ENCODE measurements around the gene SEBOX. TPM values are rescaled to one million over a fixed set of nuclear protein-coding genes. Genes with fewer than 3 reads are reported as not detected.
A peak's percentile ranks its signal among the peaks of the same experiment; 100 is the strongest.

Gene SEBOX
- polyA plus RNA-seq, 3 donors, result not detected

DNA sequence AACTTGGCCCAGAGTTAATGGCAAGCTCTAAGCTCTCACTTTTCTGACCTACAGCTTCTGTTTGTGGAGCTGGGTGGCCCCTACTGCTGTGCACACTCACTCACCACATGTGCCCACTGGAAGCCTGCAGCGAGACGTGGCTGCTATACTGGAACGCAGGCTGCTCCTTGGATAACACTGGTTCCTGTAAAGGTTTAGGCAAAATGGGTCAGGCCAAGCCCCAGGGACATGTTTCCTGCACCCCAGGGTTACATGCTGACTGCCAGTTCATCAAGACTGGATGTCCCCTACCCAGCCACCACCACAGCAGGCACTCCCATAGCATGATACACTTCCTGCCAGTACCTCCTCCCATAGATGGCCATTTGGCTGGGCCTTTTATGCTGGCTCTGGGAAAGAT is 16.0 kb downstream of the SEBOX start:
- Histone ChIP-seq H3K4me3 (replicated peaks in 1 of 3; ENCODE audit: low read depth in 2 of 3, low read length in 3 of 3) (no peak overlapping the region), H3K9me3 (replicated peaks in 1 of 2; ENCODE audit: control insufficient read depth in 1 of 2, insufficient read depth in 1 of 2, low read length in 2 of 2) (no peaks in the 10 kb centered on the region), H3K79me2 (ENCODE audit: insufficient read depth, low read length) (no peaks in the 10 kb centered on the region), H3K27me3 (ENCODE audit: control insufficient read depth in 2 of 2, insufficient read depth in 2 of 2, low read length in 2 of 2) (no peaks in the 10 kb centered on the region), H2AFZ (ENCODE audit: insufficient read depth, low read depth, low read length, poor library complexity, severe bottlenecking) (no peak overlapping the region), H3K4me1 (ENCODE audit: control insufficient read depth in 1 of 2, insufficient read depth in 2 of 2, low read length in 2 of 2) (no peaks in the 10 kb centered on the region), H3K36me3 (replicated peaks in 1 of 2; ENCODE audit: control insufficient read depth in 1 of 2, insufficient read depth in 2 of 2, low read length in 2 of 2) (peaks cover 90 to 99% of the 10 kb centered on the region in 2 donors), H4K20me1 (ENCODE audit: insufficient read depth, low read length) (no peaks in the 10 kb centered on the region), H3K4me2 (replicated peaks; ENCODE audit: extremely low read depth, low read length, poor library complexity, severe bottlenecking) (no peak overlapping the region), H3K9ac (ENCODE audit: insufficient read depth, low read length, poor library complexity, severe bottlenecking) (no peak overlapping the region), H3K27ac (ENCODE audit: low read depth in 1 of 2, low read length in 2 of 2) (no peak overlapping the region)
- no peaks in the 10 kb centered on the region for H3K9me3 Mint-ChIP-seq
- peaks cover 83 to 98% of the 10 kb centered on the region in 2 donors for H3K36me3 Mint-ChIP-seq
- intact Hi-C loops (cut with micrococcal nuclease), result no loop called here
- H3K27ac Mint-ChIP-seq, result no peak overlapping the region
- WGBS (ENCODE audit: insufficient coverage), result 100% methylated on average over 1 of the region's 3 CpGs
- TF ChIP-seq, protein P1, sequence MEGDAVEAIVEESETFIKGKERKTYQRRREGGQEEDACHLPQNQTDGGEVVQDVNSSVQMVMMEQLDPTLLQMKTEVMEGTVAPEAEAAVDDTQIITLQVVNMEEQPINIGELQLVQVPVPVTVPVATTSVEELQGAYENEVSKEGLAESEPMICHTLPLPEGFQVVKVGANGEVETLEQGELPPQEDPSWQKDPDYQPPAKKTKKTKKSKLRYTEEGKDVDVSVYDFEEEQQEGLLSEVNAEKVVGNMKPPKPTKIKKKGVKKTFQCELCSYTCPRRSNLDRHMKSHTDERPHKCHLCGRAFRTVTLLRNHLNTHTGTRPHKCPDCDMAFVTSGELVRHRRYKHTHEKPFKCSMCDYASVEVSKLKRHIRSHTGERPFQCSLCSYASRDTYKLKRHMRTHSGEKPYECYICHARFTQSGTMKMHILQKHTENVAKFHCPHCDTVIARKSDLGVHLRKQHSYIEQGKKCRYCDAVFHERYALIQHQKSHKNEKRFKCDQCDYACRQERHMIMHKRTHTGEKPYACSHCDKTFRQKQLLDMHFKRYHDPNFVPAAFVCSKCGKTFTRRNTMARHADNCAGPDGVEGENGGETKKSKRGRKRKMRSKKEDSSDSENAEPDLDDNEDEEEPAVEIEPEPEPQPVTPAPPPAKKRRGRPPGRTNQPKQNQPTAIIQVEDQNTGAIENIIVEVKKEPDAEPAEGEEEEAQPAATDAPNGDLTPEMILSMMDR (IDR thresholded peaks at IDR 0.05), result no peak
- H3K4me1 Mint-ChIP-seq, result no peaks in the 10 kb centered on the region
- no peaks in the 10 kb centered on the region for H3K27me3 Mint-ChIP-seq (ENCODE audit: low read depth in 3 of 3)
- DNase-seq, result no peak
- H3K4me3 Mint-ChIP-seq, result no peak overlapping the region

DNA sequence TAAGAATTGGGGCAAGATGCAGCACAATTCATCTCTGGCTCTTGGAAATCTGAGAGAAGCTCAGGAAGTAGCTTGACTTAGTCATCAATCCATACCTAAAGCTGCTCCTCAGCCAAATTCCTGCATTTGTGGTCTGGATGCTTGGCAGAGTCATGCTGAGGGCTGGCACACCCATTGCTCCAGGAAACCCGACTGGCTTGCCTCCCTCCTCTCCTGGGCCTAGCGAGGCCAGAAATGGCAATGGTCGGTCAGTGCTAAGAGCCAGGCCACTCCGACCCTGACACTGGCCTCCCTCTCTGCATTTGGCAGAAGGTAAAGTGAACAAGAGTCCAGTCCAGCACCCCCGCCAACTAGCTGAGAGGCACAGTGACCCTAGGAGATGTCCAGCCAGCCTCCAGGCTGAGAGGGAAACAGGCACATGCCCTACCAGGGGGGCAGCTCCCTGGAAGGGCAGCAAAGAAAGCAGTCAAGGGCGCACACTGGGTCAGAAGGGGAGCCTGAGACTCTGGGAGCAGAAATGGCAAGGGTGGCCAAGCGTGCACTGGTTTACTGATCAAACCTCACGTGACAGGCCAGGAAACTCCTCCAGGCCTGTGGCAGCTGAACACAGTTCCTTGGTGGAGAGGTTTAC is 17.6 kb downstream of the SEBOX start:
- no peaks in the 10 kb centered on the region for H3K79me2 ChIP-seq (ENCODE audit: insufficient read depth, low read length)
- no peaks in the 10 kb centered on the region for H3K9me3 ChIP-seq (replicated peaks in 1 of 2; ENCODE audit: control insufficient read depth in 1 of 2, insufficient read depth in 1 of 2, low read length in 2 of 2)
- Mint-ChIP-seq H3K36me3 (peaks cover 84 to 99% of the 10 kb centered on the region in 2 donors), H3K4me1 (no peaks in the 10 kb centered on the region), H3K27ac (peak overlapping the region in 3 of 7 donors; percentile 3 to 54 (median 37)), H3K4me3 (no peak overlapping the region), H3K27me3 (ENCODE audit: low read depth in 3 of 3) (no peaks in the 10 kb centered on the region), H3K9me3 (no peaks in the 10 kb centered on the region)
- WGBS (ENCODE audit: insufficient coverage), result 99% methylated on average over 6 of the region's 8 CpGs
- H4K20me1 ChIP-seq (ENCODE audit: insufficient read depth, low read length), result no peaks in the 10 kb centered on the region
- H3K27ac ChIP-seq (ENCODE audit: low read depth in 1 of 2, low read length in 2 of 2), result no peak overlapping the region
- H3K9ac ChIP-seq (ENCODE audit: insufficient read depth, low read length, poor library complexity, severe bottlenecking), result no peak overlapping the region
- no peaks in the 10 kb centered on the region for H3K4me1 ChIP-seq (ENCODE audit: control insufficient read depth in 1 of 2, insufficient read depth in 2 of 2, low read length in 2 of 2)
- no peak overlapping the region for H3K4me3 ChIP-seq (replicated peaks in 1 of 3; ENCODE audit: low read depth in 2 of 3, low read length in 3 of 3)
- TF ChIP-seq, protein P1 (IDR thresholded peaks at IDR 0.05), result no peak
- peaks cover 92 to 98% of the 10 kb centered on the region in 2 donors for H3K36me3 ChIP-seq (replicated peaks in 1 of 2; ENCODE audit: control insufficient read depth in 1 of 2, insufficient read depth in 2 of 2, low read length in 2 of 2)
- DNase-seq, result no peak
- no peaks in the 10 kb centered on the region for H3K27me3 ChIP-seq (ENCODE audit: control insufficient read depth in 2 of 2, insufficient read depth in 2 of 2, low read length in 2 of 2)
- intact Hi-C loops (cut with micrococcal nuclease), result no loop called here
- H2AFZ ChIP-seq (ENCODE audit: insufficient read depth, low read depth, low read length, poor library complexity, severe bottlenecking), result no peak overlapping the region
- H3K4me2 ChIP-seq (replicated peaks; ENCODE audit: extremely low read depth, low read length, poor library complexity, severe bottlenecking), result no peak overlapping the region

All from CD14-positive monocyte (primary cell).